GOT3 (cell line): ENCODE results near the gene WDR89.
"Not testable (repeated sequence)": the region's sequence is repeated elsewhere in the genome, so short reads cannot be mapped to it uniquely, and the experiment has no call there.

Experiments
- DNase-seq: peaks from one replicate; lab custom pipeline; 2025; ENCODE audit warnings: mixed read lengths; lab: John Stamatoyannopoulos, UW

The WDR89 gene

GRCh38 chr14:63654346-63654745, 12.7 kb upstream of the WDR89 start:
- DNase-seq: no peak

- no peak for DNase-seq
These were observed 10.7 kb upstream of the WDR89 start for GRCh38 chr14:63652406-63652805.

GRCh38 chr14:63650256-63650952, 8.7 kb upstream of the WDR89 start:
- DNase-seq: no peak

GRCh38 chr14:63647696-63648410, 6.2 kb upstream of the WDR89 start:
- no peak for DNase-seq

GRCh38 chr14:63644741-63645140, 3.1 kb upstream of the WDR89 start:
- no peak for DNase-seq

- DNase-seq: no peak
These were observed 1.1 kb upstream of the WDR89 start for GRCh38 chr14:63642656-63643382.

GRCh38 chr14:63642229-63642611, 549 bp upstream of the WDR89 start:
- DNase-seq: no peak

GRCh38 chr14:63638493-63638892, 3.2 kb downstream of the WDR89 start:
- no peak for DNase-seq

- not testable (repeated sequence) for DNase-seq
These were observed 5.5 kb downstream of the WDR89 start for GRCh38 chr14:63636094-63636635.

- no peak for DNase-seq
These were observed 7.9 kb downstream of the WDR89 start for GRCh38 chr14:63633801-63634200.

GRCh38 chr14:63632932-63633514, 8.6 kb downstream of the WDR89 start:
- DNase-seq: no peak

- DNase-seq: no peak
These were observed 17.0 kb downstream of the WDR89 start for GRCh38 chr14:63624701-63625100.

GRCh38 chr14:63624203-63624602, 17.5 kb downstream of the WDR89 start:
- no peak for DNase-seq

- DNase-seq: not testable (repeated sequence)
These were observed 19.7 kb downstream of the WDR89 start for GRCh38 chr14:63621975-63622374.

- no peak for DNase-seq
These were observed 25.7 kb downstream of the WDR89 start for GRCh38 chr14:63616015-63616414.

- no peak for DNase-seq
These were observed 26.9 kb downstream of the WDR89 start for GRCh38 chr14:63614679-63615363.

- no peak for DNase-seq
These were observed 30.6 kb downstream of the WDR89 start for GRCh38 chr14:63611078-63611477.

GRCh38 chr14:63605041-63605532, 36.6 kb downstream of the WDR89 start:
- DNase-seq: no peak

GRCh38 chr14:63604626-63605025, 37.0 kb downstream of the WDR89 start:
- DNase-seq: no peak

GRCh38 chr14:63603749-63604277, 37.9 kb downstream of the WDR89 start:
- DNase-seq: no peak

GRCh38 chr14:63598807-63599206, 42.9 kb downstream of the WDR89 start:
- DNase-seq: no peak
